ENCODE measurements around the gene TRIM40. TPM values are rescaled to one million over a fixed set of nuclear protein-coding genes. Genes with fewer than 3 reads are reported as not detected.
"Not testable (repeated sequence)": the region's sequence is repeated elsewhere in the genome, so short reads cannot be mapped to it uniquely, and the experiment has no call there.

Gene TRIM40
- total RNA-seq, 2 donors from 2014 or later: not detected

- ATAC-seq (no peak), DNase-seq (no peak)
- intact Hi-C loops (cut with DNase I): no loop called here
Measured at GRCh38 chr6:30158475-30159040, 22.6 kb downstream of the TRIM40 start.

- DNase-seq: no peak
- no peak for ATAC-seq
- intact Hi-C loops (cut with DNase I): no loop called here
Measured at GRCh38 chr6:30160008-30160784, 24.3 kb downstream of the TRIM40 start.

- DNase-seq (no peak), ATAC-seq (no peak)
- intact Hi-C loops (cut with DNase I): no loop called here
Measured at GRCh38 chr6:30160785-30161531, 25.0 kb downstream of the TRIM40 start, which contains the start of gene TRIM10. TRIM10 (minus strand) TSS chr6:30161211; CDS start chr6:30160858, 353 bp downstream.

GRCh38 chr6:30162265-30163089 is 26.5 kb downstream of the TRIM40 start:
- intact Hi-C loops (cut with DNase I): no loop called here
- ATAC-seq: no peak

GRCh38 chr6:30163090-30163917 is 27.4 kb downstream of the TRIM40 start, which contains the start of gene TRIM15:
TRIM15 (plus strand) TSS chr6:30163546; CDS start chr6:30163685, 139 bp downstream.
- ATAC-seq (no peak), DNase-seq (no peak)

More at GRCh38 chr6:30162265-30163089, 26.5 kb downstream of the TRIM40 start:
- DNase-seq: no peak

GRCh38 chr6:30163918-30164654 is 28.1 kb downstream of the TRIM40 start:
- DNase-seq (no peak), ATAC-seq (no peak)
- intact Hi-C loops (cut with DNase I): no loop called here

More at GRCh38 chr6:30163090-30163917, 27.4 kb downstream of the TRIM40 start, which contains the start of gene TRIM15:
- intact Hi-C loops (cut with DNase I): no loop called here

- ATAC-seq (no peak), DNase-seq (no peak)
- intact Hi-C loops (cut with DNase I): no loop called here
Measured at GRCh38 chr6:30164714-30165113, 28.8 kb downstream of the TRIM40 start.

GRCh38 chr6:30165238-30165637 is 29.3 kb downstream of the TRIM40 start:
- ATAC-seq; DNase-seq; intact Hi-C loops (cut with DNase I): not testable (repeated sequence)

GRCh38 chr6:30167101-30167500 is 31.2 kb downstream of the TRIM40 start:
- DNase-seq (no peak), ATAC-seq (no peak)
- intact Hi-C loops (cut with DNase I): no loop called here

- DNase-seq: no peak
- ATAC-seq: no peak
- intact Hi-C loops (cut with DNase I): no loop called here
Measured at GRCh38 chr6:30168741-30169140, 32.8 kb downstream of the TRIM40 start.

- DNase-seq: no peak
- ATAC-seq: peak in 1 of 2 donors; percentile 79
- intact Hi-C loops (cut with DNase I): loop anchor here in 1 of 2 donors (10.0 kb wide), 1 partner anchor 55 kb away; the partner anchor contains the start of gene TRIM31
Measured at GRCh38 chr6:30169658-30170614, 34.0 kb downstream of the TRIM40 start.

GRCh38 chr6:30171677-30172471 is 35.9 kb downstream of the TRIM40 start:
- DNase-seq (no peak), ATAC-seq (peak in 1 of 2 donors; percentile 46)
- intact Hi-C loops (cut with DNase I): loop anchor here in 1 of 2 donors (10.0 kb wide), 1 partner anchor 57 kb away; the partner anchor contains the start of gene TRIM31

- intact Hi-C loops (cut with DNase I): loop anchor here in 1 of 2 donors (10.0 kb wide), 1 partner anchor 58 kb away; the partner anchor contains the start of gene TRIM31
- no peak for ATAC-seq
- DNase-seq: no peak
Measured at GRCh38 chr6:30172681-30173080, 36.7 kb downstream of the TRIM40 start.

GRCh38 chr6:30175765-30176164 is 39.8 kb downstream of the TRIM40 start:
- DNase-seq: no peak
- no peak for ATAC-seq
- intact Hi-C loops (cut with DNase I): loop anchor here in 1 of 2 donors (10.0 kb wide), 1 partner anchor 61 kb away; the partner anchor contains the start of gene TRIM31

GRCh38 chr6:30178837-30179236 is 42.9 kb downstream of the TRIM40 start:
- no peak for ATAC-seq
- no peak for DNase-seq
- intact Hi-C loops (cut with DNase I): loop anchor here in 1 of 2 donors (10.0 kb wide), 1 partner anchor 64 kb away; the partner anchor contains the start of gene TRIM31

Data from left cardiac atrium (tissue), 4 donors.